ENCODE data around the gene STK39.

The STK39 gene

GRCh38 chr2:168246072-168246482 lies 1.3 kb downstream of the STK39 start:
- H3K9ac ChIP-seq: no peak overlapping the region
- no peaks in the 10 kb centered on the region for H3K27me3 ChIP-seq (ENCODE audit: control insufficient read depth, insufficient read depth, low read length)
- H3K36me3 ChIP-seq (ENCODE audit: control insufficient read depth, insufficient read depth, low read length): no peaks in the 10 kb centered on the region
- peak overlapping the region; percentile 43 for H3K4me2 ChIP-seq (ENCODE audit: low read length)
- H3K9me3 ChIP-seq (ENCODE audit: control insufficient read depth, low read length): no peaks in the 10 kb centered on the region
- peak overlapping the region; percentile 75 for H3K27ac ChIP-seq
- H3K79me2 ChIP-seq: peaks cover 21% of the 10 kb centered on the region
- no peak for TF ChIP-seq CTCF (IDR thresholded peaks at IDR 0.05)
- peaks cover 32% of the 10 kb centered on the region for H3K4me1 ChIP-seq
- peak overlapping the region; percentile 50 for H3K4me3 ChIP-seq (ENCODE audit: low read depth, low read length)
- H2AFZ ChIP-seq: peak overlapping the region; percentile 92

GRCh38 chr2:168245074-168245825 lies 2.1 kb downstream of the STK39 start:
- H3K27me3 ChIP-seq (ENCODE audit: control insufficient read depth, insufficient read depth, low read length): no peaks in the 10 kb centered on the region
- H3K36me3 ChIP-seq (ENCODE audit: control insufficient read depth, insufficient read depth, low read length): no peaks in the 10 kb centered on the region
- no peak overlapping the region for H2AFZ ChIP-seq
- no peak overlapping the region for H3K9ac ChIP-seq
- H3K27ac ChIP-seq: no peak overlapping the region
- H3K4me3 ChIP-seq (ENCODE audit: low read depth, low read length): no peak overlapping the region
- no peak for TF ChIP-seq CTCF (IDR thresholded peaks at IDR 0.05)
- no peak overlapping the region for H3K4me2 ChIP-seq (ENCODE audit: low read length)
- peaks cover 27% of the 10 kb centered on the region for H3K79me2 ChIP-seq
- H3K9me3 ChIP-seq (ENCODE audit: control insufficient read depth, low read length): no peaks in the 10 kb centered on the region
- H3K4me1 ChIP-seq: peaks cover 38% of the 10 kb centered on the region

- Histone ChIP-seq H3K4me3 (ENCODE audit: low read depth, low read length) (peak overlapping the region; percentile 12), H3K4me1 (peaks cover 38% of the 10 kb centered on the region), H3K36me3 (ENCODE audit: control insufficient read depth, insufficient read depth, low read length) (no peaks in the 10 kb centered on the region), H3K4me2 (ENCODE audit: low read length) (peak overlapping the region; percentile 7), H2AFZ (peak overlapping the region; percentile 12), H3K9ac (no peak overlapping the region), H3K79me2 (peaks cover 31% of the 10 kb centered on the region), H3K9me3 (ENCODE audit: control insufficient read depth, low read length) (no peaks in the 10 kb centered on the region), H3K27me3 (ENCODE audit: control insufficient read depth, insufficient read depth, low read length) (no peaks in the 10 kb centered on the region), H3K27ac (peak overlapping the region; percentile 20)
- TF ChIP-seq CTCF (IDR thresholded peaks at IDR 0.05): no peak
Observed at GRCh38 chr2:168244318-168244717, 3.1 kb downstream of the STK39 start.

- no peak overlapping the region for H3K27ac ChIP-seq
- H3K4me1 ChIP-seq: peaks cover 33% of the 10 kb centered on the region
- H3K9ac ChIP-seq: no peak overlapping the region
- no peaks in the 10 kb centered on the region for H3K9me3 ChIP-seq (ENCODE audit: control insufficient read depth, low read length)
- no peak overlapping the region for H3K4me3 ChIP-seq (ENCODE audit: low read depth, low read length)
- no peak overlapping the region for H2AFZ ChIP-seq
- H3K27me3 ChIP-seq (ENCODE audit: control insufficient read depth, insufficient read depth, low read length): no peaks in the 10 kb centered on the region
- no peak for TF ChIP-seq CTCF (IDR thresholded peaks at IDR 0.05)
- H3K4me2 ChIP-seq (ENCODE audit: low read length): no peak overlapping the region
- peaks cover 35% of the 10 kb centered on the region for H3K79me2 ChIP-seq
- no peaks in the 10 kb centered on the region for H3K36me3 ChIP-seq (ENCODE audit: control insufficient read depth, insufficient read depth, low read length)
Observed at GRCh38 chr2:168243061-168243460, 4.3 kb downstream of the STK39 start.

GRCh38 chr2:168241746-168242145 lies 5.6 kb downstream of the STK39 start:
- TF ChIP-seq CTCF (IDR thresholded peaks at IDR 0.05): no peak
- Histone ChIP-seq H3K4me3 (ENCODE audit: low read depth, low read length) (no peak overlapping the region), H3K27ac (no peak overlapping the region), H3K27me3 (ENCODE audit: control insufficient read depth, insufficient read depth, low read length) (no peaks in the 10 kb centered on the region), H3K79me2 (peaks cover 39% of the 10 kb centered on the region), H3K9ac (no peak overlapping the region), H3K4me1 (peaks cover 32% of the 10 kb centered on the region), H2AFZ (no peak overlapping the region), H3K9me3 (ENCODE audit: control insufficient read depth, low read length) (no peaks in the 10 kb centered on the region), H3K4me2 (ENCODE audit: low read length) (no peak overlapping the region), H3K36me3 (ENCODE audit: control insufficient read depth, insufficient read depth, low read length) (no peaks in the 10 kb centered on the region)

Measured in parathyroid adenoma (tissue), 2 donors.